ENCODE data around the gene MDM4. TPM values are rescaled to one million over a fixed set of nuclear protein-coding genes. Genes with fewer than 3 reads are reported as not detected.

Gene MDM4
- total RNA-seq, 1 donor from 2014 or later, result 80.3 TPM

DNA sequence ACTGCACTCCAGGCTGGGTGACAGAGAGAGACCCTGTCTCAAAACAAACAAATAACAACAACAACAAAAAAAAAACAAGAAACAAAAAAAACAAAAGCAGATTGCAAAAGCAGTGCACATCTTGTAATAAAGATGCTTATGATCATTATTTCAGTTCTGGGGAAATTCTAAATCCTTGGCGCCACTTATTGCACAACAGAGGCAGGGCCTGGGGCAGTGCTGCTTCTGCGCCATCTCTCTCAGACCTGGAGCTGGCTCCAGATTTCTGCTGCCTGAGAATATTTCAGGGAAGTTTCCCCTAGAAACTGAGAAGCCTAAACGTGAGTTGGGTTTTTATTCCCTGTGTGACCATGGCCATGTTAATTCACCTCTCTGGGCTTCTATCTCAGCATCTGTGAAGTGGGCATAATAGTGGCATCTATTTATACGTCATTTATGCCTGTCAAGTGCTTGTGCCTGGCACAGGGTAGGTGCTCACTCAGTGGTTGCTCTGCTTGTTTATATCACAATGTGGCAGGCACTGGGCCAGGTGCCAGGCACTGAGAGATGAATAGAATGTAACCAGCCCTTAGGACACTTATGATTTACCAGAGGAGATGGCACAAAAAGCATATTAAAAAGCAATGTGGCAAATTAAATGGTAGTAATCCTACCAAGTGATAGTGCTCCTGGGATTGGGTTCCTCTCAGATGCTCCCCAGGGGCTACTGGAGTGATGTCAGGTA lies 67.9 kb downstream of the MDM4 start:
- no peak for DNase-seq (ENCODE audit: low spot score)
- Mint-ChIP-seq H3K27me3 (ENCODE audit: insufficient read depth) (no peaks in the 10 kb centered on the region), H3K4me3 (no peak overlapping the region), H3K9me3 (no peaks in the 10 kb centered on the region), H3K27ac (no peak overlapping the region), H3K4me1 (ENCODE audit: low read depth) (peaks cover 18% of the 10 kb centered on the region), H3K36me3 (ENCODE audit: low read depth) (peaks cover 5% of the 10 kb centered on the region)
- intact Hi-C loops (cut with micrococcal nuclease), result no loop called here

GRCh38 chr1:204584699-204585372 lies 68.6 kb downstream of the MDM4 start:
- Mint-ChIP-seq H3K4me1 (ENCODE audit: low read depth) (peaks cover 11% of the 10 kb centered on the region), H3K4me3 (no peak overlapping the region), H3K27me3 (ENCODE audit: insufficient read depth) (no peaks in the 10 kb centered on the region), H3K36me3 (ENCODE audit: low read depth) (peaks cover 5% of the 10 kb centered on the region), H3K27ac (no peak overlapping the region), H3K9me3 (no peaks in the 10 kb centered on the region)
- no peak for DNase-seq (ENCODE audit: low spot score)
- intact Hi-C loops (cut with micrococcal nuclease), result no loop called here

GRCh38 chr1:204587621-204588020 lies 71.4 kb downstream of the MDM4 start:
- no peak overlapping the region for H3K27ac Mint-ChIP-seq
- H3K9me3 Mint-ChIP-seq, result no peaks in the 10 kb centered on the region
- DNase-seq (ENCODE audit: low spot score), result no peak
- no peaks in the 10 kb centered on the region for H3K36me3 Mint-ChIP-seq (ENCODE audit: low read depth)
- H3K4me1 Mint-ChIP-seq (ENCODE audit: low read depth), result no peaks in the 10 kb centered on the region
- peaks cover 2% of the 10 kb centered on the region for H3K27me3 Mint-ChIP-seq (ENCODE audit: insufficient read depth)
- H3K4me3 Mint-ChIP-seq, result no peak overlapping the region
- intact Hi-C loops (cut with micrococcal nuclease), result no loop called here

- intact Hi-C loops (cut with micrococcal nuclease), result no loop called here
- H3K4me3 Mint-ChIP-seq, result no peak overlapping the region
- DNase-seq (ENCODE audit: low spot score), result no peak
- H3K27me3 Mint-ChIP-seq (ENCODE audit: insufficient read depth), result peaks cover 2% of the 10 kb centered on the region
- H3K4me1 Mint-ChIP-seq (ENCODE audit: low read depth), result no peaks in the 10 kb centered on the region
- no peaks in the 10 kb centered on the region for H3K9me3 Mint-ChIP-seq
- H3K27ac Mint-ChIP-seq, result no peak overlapping the region
- no peaks in the 10 kb centered on the region for H3K36me3 Mint-ChIP-seq (ENCODE audit: low read depth)
Measured at GRCh38 chr1:204588826-204589225, 72.6 kb downstream of the MDM4 start.

GRCh38 chr1:204589409-204590038 lies 73.3 kb downstream of the MDM4 start:
- no peak for DNase-seq (ENCODE audit: low spot score)
- intact Hi-C loops (cut with micrococcal nuclease), result no loop called here
- peaks cover 2% of the 10 kb centered on the region for H3K27me3 Mint-ChIP-seq (ENCODE audit: insufficient read depth)
- no peaks in the 10 kb centered on the region for H3K4me1 Mint-ChIP-seq (ENCODE audit: low read depth)
- no peak overlapping the region for H3K27ac Mint-ChIP-seq
- no peaks in the 10 kb centered on the region for H3K9me3 Mint-ChIP-seq
- H3K36me3 Mint-ChIP-seq (ENCODE audit: low read depth), result no peaks in the 10 kb centered on the region
- no peak overlapping the region for H3K4me3 Mint-ChIP-seq

DNA sequence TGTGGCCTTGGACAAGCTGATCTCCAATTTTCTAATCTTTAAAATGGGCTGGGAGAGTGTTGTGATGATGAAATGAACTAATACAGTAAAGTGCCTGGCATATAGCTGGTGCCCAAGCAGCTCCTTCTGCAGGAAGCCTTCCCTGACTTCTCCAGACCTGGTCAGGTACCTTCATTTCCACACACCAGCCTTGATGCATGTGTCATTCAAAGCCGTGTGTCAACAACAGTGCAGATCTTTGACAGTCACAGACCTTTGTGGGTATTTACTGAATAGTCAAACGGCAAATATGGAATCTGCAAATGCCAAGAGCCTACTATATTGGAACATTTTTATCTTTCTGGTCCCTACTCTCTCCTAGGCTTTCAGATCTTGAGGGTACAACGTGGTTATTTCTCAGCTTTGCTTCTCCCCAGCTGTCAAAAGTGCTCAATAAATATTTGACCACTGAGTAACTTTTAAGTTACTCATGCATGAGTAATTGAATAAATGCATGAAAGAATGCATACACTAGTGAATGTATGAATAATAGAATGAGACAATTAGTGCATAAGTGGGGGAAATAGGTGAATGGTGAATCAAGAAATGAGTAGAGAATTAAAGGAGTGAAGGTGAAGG lies 75.4 kb downstream of the MDM4 start:
- no peak for DNase-seq (ENCODE audit: low spot score)
- intact Hi-C loops (cut with micrococcal nuclease), result no loop called here
- no peaks in the 10 kb centered on the region for H3K9me3 Mint-ChIP-seq
- H3K27ac Mint-ChIP-seq, result no peak overlapping the region
- no peak overlapping the region for H3K4me3 Mint-ChIP-seq
- H3K27me3 Mint-ChIP-seq (ENCODE audit: insufficient read depth), result peaks cover 2% of the 10 kb centered on the region
- H3K36me3 Mint-ChIP-seq (ENCODE audit: low read depth), result no peaks in the 10 kb centered on the region
- no peaks in the 10 kb centered on the region for H3K4me1 Mint-ChIP-seq (ENCODE audit: low read depth)

DNA sequence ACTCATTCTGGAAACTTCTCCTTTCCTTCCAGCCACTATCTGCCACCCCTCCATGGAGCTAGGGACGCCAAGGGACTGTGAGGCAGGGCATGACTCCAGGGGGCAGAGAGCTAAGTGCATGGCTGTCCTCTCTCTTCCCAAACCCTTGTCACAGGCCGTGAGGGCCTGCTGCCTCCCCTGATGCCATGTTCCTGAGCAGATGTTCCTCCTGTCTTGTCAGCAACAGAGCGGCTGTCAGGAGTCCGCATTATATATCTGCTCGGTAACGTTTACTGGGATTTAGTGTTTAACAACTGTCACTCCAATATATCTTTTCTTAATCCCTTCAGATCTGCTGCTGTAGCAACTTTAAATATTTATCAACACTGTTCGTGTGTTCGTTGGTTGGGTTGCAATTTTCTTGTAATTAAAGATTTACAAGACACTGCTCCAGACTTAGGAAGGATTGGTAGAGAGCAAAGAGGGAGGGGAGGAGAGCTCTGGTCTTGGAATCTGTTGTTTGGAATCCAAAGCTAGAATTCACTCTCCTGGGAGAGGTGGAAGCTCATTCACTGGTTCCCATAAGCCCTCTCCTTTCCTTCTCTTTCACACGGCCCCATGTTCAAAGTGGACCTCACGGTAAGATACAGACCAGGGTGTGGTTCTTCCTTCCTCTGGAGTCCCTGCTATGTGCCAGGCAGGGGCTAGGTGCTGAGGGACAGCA lies 76.2 kb downstream of the MDM4 start:
- no peak overlapping the region for H3K27ac Mint-ChIP-seq
- H3K36me3 Mint-ChIP-seq (ENCODE audit: low read depth), result no peaks in the 10 kb centered on the region
- no peaks in the 10 kb centered on the region for H3K9me3 Mint-ChIP-seq
- H3K4me3 Mint-ChIP-seq, result no peak overlapping the region
- intact Hi-C loops (cut with micrococcal nuclease), result no loop called here
- H3K27me3 Mint-ChIP-seq (ENCODE audit: insufficient read depth), result peaks cover 2% of the 10 kb centered on the region
- no peaks in the 10 kb centered on the region for H3K4me1 Mint-ChIP-seq (ENCODE audit: low read depth)
- DNase-seq (ENCODE audit: low spot score), result no peak

GRCh38 chr1:204598319-204598969 lies 82.2 kb downstream of the MDM4 start:
- no peak for DNase-seq (ENCODE audit: low spot score)
- intact Hi-C loops (cut with micrococcal nuclease), result no loop called here
- Mint-ChIP-seq H3K36me3 (ENCODE audit: low read depth) (no peaks in the 10 kb centered on the region), H3K27ac (no peak overlapping the region), H3K4me1 (ENCODE audit: low read depth) (no peaks in the 10 kb centered on the region), H3K4me3 (no peak overlapping the region), H3K9me3 (no peaks in the 10 kb centered on the region), H3K27me3 (ENCODE audit: insufficient read depth) (no peaks in the 10 kb centered on the region)

DNA sequence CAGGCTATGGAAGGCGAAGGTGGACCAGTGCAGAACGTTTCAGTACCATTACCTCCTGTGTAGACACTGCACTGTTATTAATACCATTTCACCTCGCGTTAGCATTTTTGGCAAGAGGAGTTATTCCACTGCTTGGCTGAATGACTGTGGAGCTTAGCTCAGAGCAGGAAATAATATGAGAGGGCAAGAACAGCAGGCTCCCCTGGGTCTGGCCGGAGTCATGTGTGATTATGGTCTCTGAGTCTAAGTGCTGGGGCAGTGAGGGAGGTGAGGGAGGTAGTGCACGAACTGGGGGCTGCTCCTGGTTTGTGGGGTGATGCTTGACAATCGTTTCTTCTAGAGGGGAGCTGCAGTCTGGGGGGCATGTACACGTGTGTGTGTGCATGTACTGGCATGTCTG lies 82.9 kb downstream of the MDM4 start:
- Mint-ChIP-seq H3K27ac (no peak overlapping the region), H3K9me3 (no peaks in the 10 kb centered on the region), H3K4me3 (no peak overlapping the region), H3K36me3 (ENCODE audit: low read depth) (no peaks in the 10 kb centered on the region), H3K27me3 (ENCODE audit: insufficient read depth) (no peaks in the 10 kb centered on the region), H3K4me1 (ENCODE audit: low read depth) (no peaks in the 10 kb centered on the region)
- DNase-seq (ENCODE audit: low spot score), result no peak
- intact Hi-C loops (cut with micrococcal nuclease), result no loop called here

- Mint-ChIP-seq H3K9me3 (no peaks in the 10 kb centered on the region), H3K4me1 (ENCODE audit: low read depth) (no peaks in the 10 kb centered on the region), H3K27me3 (ENCODE audit: insufficient read depth) (no peaks in the 10 kb centered on the region), H3K27ac (no peak overlapping the region), H3K4me3 (no peak overlapping the region), H3K36me3 (ENCODE audit: low read depth) (no peaks in the 10 kb centered on the region)
- intact Hi-C loops (cut with micrococcal nuclease), result no loop called here
- DNase-seq (ENCODE audit: low spot score), result no peak
Measured at GRCh38 chr1:204599596-204599995, 83.4 kb downstream of the MDM4 start.

- H3K9me3 Mint-ChIP-seq, result no peaks in the 10 kb centered on the region
- no peak overlapping the region for H3K4me3 Mint-ChIP-seq
- intact Hi-C loops (cut with micrococcal nuclease), result no loop called here
Measured at GRCh38 chr1:204600203-204600602, 84.0 kb downstream of the MDM4 start.

GRCh38 chr1:204600968-204601367 lies 84.8 kb downstream of the MDM4 start:
- H3K4me1 Mint-ChIP-seq (ENCODE audit: low read depth), result no peaks in the 10 kb centered on the region
- no peak overlapping the region for H3K4me3 Mint-ChIP-seq
- intact Hi-C loops (cut with micrococcal nuclease), result no loop called here
- no peaks in the 10 kb centered on the region for H3K9me3 Mint-ChIP-seq
- H3K27me3 Mint-ChIP-seq (ENCODE audit: insufficient read depth), result no peaks in the 10 kb centered on the region
- H3K36me3 Mint-ChIP-seq (ENCODE audit: low read depth), result no peaks in the 10 kb centered on the region
- DNase-seq (ENCODE audit: low spot score), result no peak
- no peak overlapping the region for H3K27ac Mint-ChIP-seq

More at GRCh38 chr1:204600203-204600602, 84.0 kb downstream of the MDM4 start:
- H3K4me1 Mint-ChIP-seq (ENCODE audit: low read depth), result no peaks in the 10 kb centered on the region
- no peak for DNase-seq (ENCODE audit: low spot score)
- H3K27ac Mint-ChIP-seq, result no peak overlapping the region
- no peaks in the 10 kb centered on the region for H3K36me3 Mint-ChIP-seq (ENCODE audit: low read depth)
- H3K27me3 Mint-ChIP-seq (ENCODE audit: insufficient read depth), result no peaks in the 10 kb centered on the region

Measured in activated T-helper 1 cell treated with anti-CD3 and anti-CD28 coated beads, Interleukin-12 subunit alpha, Interleukin-12 subunit beta, Interleukin-2, Interleukin-4 antibody, amounts not matched to agents 30 ng/mL and 10 ng/mL and 1 ng/mL, durations not matched to agents 14 hours and 24 hours and 36 hours (primary cell).